GM18861 (cell line): ENCODE data around the gene TCF7L1.
"Not testable (repeated sequence)": the region's sequence is repeated elsewhere in the genome, so short reads cannot be mapped to it uniquely, and the experiment has no call there.

Source experiments
- ATAC-seq: cut with Tn5 transposase; IDR thresholded peaks from one replicate; pipeline ENCODE4 v1.9.1; 2021; ENCODE audit not compliant: unreplicated experiment

TCF7L1 gene

DNA sequence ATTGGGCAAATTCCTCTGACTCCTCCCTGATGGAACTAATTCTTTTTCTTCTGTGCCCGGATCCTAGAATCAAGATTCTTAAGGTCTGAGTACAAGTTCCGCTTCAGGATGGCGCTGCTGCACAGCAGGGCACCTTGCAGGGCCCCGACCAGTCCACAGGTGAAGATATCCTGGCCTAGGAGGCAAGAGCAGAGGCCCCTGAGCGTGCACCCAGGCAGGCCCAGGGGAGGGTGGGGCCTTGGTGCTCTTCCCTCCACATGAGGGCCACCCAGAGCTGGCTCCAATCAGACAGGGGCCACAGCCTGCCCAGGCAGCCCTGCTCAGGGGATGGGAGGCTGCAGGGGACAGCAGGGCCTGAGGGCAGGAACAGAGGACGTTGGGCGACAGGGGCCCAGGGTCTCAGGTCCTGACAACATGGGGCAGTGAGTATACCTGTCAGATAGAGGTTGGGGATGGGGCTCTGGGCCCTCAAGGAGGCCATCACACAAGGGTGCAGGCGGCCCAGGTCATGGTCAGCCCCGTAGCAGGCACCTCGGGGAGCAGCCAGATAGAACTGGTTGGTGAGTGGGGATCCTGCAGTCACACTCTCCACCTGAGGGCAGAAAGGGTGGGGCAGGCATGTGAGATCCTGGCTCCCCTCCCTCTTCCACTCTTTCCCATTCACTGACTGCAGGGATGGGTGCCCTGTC lies 210.2 kb downstream of the TCF7L1 start:
- ATAC-seq, result not testable (repeated sequence)

DNA sequence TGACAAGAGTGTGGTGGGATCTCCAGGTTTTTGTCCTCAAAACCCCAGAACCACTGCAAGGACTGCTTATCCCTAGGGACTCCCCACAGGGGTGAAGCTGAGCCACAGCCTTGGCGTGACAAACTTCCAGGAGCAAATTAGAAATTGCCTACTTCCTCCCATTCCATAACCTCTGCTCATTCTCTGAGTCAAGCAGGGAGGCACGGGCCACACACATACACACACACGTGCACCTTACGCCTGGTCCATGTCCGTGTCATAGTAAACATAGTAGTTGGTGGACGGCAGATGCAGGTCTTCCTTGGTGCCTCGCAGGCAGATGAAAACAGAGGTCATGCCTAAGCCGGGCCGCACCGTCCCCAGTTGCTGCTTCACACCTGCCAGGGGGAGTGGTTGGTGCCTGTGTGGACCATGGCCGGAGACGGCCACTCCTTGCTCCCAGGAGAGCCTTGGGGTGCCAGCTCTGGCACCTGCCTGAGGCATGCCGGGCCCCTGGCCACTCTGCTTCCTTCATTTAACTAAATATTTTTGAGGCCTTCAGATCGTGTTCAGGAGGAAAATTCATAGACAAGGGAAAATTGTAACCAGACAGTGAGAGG lies 211.3 kb downstream of the TCF7L1 start:
- ATAC-seq, result no peak

DNA sequence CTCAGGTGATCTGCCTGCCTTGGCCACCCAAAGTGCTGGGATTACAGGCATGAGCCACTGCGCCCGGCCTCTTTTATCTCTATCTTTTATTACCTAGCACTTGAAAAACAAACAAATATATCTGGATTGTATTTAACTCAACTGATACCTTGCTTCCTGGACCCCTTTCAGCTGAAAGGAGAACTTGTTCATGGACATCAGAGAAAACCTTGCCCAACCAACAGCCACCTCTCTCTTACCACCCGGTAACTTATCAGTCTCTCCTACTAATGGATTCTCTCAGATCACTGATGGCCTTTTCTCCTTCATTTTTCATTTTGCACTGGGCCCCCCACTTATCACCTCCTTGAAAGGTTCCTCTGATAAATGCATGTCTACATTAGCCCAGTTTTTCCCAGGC lies 214.4 kb downstream of the TCF7L1 start:
- ATAC-seq, result no peak

DNA sequence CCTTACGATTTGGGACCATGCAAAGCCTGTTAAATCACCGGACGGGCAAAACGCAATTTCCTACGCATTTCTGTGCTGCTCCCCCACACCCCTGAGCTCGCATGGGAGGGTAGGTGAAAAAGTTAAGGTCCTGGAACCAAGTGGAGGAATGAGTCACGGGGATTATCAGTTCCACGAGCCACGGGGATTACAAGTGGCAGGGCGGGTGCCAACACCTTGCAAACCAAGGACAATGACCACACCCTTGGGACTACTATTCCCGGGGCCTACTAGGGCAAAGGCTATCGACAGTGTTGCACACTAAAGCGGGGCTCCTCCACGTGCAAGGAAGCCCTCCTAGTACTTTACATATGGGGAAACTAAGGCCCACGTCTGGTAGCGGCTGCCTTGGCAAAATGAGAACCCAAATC lies 220.7 kb downstream of the TCF7L1 start:
- no peak for ATAC-seq

DNA sequence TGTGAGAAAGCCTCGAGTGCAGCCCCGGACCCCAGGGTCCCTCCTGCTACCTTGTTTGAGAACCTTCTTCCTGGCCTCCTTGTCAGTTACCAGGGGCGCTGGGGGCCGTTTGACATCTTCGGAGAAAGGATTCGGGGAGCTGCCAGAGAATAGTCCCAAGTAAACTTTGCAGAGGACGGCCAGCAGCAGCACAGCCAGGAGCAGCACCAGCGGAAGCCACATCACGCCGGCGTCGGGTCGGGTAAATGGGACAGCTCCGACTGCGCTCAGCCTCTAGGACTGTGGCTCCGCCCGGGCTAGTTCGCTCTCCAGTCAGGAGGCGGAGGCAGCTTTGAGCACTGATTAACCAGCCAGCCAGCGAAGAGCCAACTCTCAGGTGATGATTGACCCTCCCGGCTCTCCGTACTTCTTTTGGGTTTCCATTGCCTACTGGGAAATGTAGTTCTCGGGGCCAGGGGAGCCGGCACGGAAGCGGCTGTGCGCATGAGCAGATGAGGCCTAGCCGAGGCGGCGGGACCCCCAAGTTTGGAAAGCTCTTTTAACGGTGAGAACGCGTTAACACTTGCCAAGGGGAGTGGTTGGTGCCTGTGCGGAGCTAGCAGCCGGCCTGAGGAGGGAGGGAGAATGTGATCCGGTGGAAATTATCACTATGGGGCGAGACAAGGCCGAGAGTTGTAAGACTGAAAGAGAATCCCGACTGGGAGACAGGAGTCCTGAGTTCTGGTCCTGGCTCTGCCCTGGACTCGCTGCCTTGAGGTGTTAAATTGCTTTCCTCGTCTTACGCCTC lies 221.3 kb downstream of the TCF7L1 start, which contains the start of the genes ELMOD3 and RETSAT:
TSS of gene ELMOD3 (plus strand) at position 484 of the 787 bp plus-strand sequence. CDS start 2,430 bp downstream, outside the sequence.
TSS of gene RETSAT (minus strand) at position 243 of the 787 bp plus-strand sequence. CDS start at position 222, 21 bp downstream.
- peak; percentile 91 for ATAC-seq

DNA sequence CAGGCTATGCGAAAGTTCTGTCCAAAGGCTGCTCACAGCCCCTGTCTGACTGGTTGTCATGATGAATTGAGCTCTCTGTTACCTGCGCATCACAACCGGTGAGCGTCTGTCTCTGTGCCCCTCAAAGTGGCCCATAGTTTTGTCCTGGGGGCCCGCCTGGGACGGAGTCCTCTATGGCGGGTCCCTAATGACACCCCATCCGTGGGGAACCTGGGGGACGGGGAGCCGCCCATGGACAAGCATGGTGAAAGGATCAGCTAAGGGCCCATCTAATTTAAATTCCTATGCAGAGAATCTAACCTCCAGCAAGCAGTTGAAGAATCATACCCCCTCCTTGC lies 221.8 kb downstream of the TCF7L1 start:
- ATAC-seq, result peak; percentile 6

DNA sequence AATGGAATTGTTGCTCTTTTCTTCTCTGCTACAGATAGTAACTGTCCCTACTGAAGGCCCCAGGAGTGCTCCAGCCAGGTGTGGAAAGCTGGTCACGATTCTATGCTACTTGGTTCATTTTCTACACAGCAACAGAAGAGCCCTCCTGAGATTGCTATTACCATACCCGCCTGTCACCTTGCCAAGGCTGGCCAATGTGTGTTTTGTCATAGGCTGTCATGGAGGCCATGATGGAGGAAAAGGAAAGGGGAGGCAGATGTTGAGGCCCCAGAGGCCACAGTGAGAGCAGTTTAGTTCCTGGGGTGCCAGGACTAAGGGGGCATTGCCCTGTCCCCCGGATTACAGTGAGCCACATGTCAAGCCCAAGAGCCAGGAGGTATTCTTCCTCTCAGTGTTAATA lies 222.3 kb downstream of the TCF7L1 start:
- no peak for ATAC-seq

DNA sequence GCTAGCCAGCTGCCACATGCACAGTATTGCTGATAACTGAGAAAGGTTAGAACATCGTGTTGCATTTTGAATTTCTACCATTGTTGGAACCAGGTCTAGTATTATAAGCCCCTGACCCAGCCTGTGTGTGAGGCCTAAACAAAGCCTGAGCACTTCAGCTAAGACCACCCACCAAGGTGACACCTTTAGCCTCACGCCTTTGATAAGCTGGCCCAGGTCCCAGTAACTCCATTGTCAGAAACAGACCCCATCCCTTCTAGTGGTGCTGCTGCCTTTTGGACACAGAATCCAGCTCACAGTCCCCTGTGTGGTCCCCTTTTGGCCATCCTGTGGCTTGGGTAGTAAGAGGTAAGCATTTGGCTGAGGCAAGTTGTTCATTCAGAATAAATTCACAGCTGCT lies 223.0 kb downstream of the TCF7L1 start:
- ATAC-seq, result no peak

DNA sequence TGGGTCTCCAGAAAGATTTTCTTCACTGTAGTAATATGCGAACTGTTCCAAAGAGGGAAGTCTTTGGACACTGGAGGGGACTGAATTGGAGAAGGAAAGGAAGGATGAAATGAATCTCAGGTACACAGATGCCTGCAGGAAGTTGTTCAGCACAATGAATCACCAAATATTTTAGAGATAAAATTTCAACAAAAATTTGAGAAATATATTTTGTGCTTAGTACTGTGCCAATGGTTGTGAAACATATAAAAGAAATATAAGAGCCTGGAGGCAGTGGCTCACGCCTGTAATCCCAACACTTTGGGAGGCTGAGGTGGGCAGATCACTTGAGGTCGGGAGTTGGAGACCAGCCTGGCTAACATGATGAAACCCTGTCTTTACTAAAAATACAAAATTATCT lies 224.5 kb downstream of the TCF7L1 start:
- ATAC-seq, result no peak
